Measurements from ENCODE around the gene CREG2. TPM values are rescaled to one million over a fixed set of nuclear protein-coding genes. Genes with fewer than 3 reads are reported as not detected.

Gene CREG2
- total and polyA plus RNA-seq, 10 donors: 0.17 TPM; not detected in 9

DNA sequence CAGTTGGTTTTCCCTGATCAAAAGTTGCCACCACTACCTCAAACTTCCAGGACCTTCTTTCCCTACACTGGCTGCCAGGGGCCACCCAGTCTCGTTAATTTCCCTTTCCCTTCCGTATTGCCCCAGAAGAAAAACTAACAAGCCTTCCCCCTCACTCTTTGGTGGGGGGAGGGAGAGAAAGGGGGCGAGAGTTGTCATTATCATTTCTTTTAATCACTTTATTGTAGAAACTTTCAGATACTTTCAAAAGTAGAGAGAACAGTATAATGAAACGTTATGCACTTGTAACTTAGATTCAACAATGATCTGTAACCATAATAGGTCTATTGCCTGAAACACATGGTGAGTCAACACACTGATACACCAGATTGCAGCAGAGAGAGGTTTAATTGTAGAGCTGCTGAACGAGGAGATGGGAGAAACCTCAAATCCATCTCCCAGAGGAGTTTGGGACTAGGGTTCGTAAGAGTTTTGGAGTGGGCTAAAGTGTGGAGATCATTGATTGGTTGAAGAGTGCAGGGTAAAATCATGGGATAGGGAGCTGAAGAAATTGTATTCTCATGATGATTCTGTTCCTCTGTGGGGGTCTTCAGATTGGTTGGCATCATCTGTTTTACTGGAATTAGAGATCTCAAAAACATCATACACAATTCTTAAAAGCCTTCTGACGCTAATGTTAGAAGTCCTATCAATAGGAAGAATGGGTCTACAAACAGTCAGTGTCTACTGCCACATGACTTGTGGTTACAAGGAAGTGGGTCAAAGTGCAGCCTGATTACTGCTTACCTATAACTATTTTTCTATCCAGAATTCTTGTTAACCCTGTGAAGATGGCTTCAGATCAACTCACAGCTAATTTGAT lies 76.2 kb downstream of the CREG2 start:
- no peaks in the 10 kb centered on the region for H3K9me3 ChIP-seq
- 65 to 81% (median 77%) methylated on average over 7 of the region's 7 CpGs for WGBS, 5 donors
- peaks cover 0 to 3% (median 0%) of the 10 kb centered on the region in 6 donors for H3K36me3 ChIP-seq
- peak overlapping the region; percentile 3 to 100 (median 98) for H3K27ac ChIP-seq
- intact Hi-C loops (cut with DNase I; ENCODE audit: low total_unique reads): no loop called here
- H3K27me3 ChIP-seq (replicated peaks in 1 of 7): no peaks in the 10 kb centered on the region
- peaks cover 11 to 61% (median 41%) of the 10 kb centered on the region in 6 donors for H3K4me1 ChIP-seq
- peak overlapping the region in 1 of 8 donors; percentile 87 for H3K4me3 ChIP-seq
- no peak for DNase-seq
- TF ChIP-seq, protein P1, sequence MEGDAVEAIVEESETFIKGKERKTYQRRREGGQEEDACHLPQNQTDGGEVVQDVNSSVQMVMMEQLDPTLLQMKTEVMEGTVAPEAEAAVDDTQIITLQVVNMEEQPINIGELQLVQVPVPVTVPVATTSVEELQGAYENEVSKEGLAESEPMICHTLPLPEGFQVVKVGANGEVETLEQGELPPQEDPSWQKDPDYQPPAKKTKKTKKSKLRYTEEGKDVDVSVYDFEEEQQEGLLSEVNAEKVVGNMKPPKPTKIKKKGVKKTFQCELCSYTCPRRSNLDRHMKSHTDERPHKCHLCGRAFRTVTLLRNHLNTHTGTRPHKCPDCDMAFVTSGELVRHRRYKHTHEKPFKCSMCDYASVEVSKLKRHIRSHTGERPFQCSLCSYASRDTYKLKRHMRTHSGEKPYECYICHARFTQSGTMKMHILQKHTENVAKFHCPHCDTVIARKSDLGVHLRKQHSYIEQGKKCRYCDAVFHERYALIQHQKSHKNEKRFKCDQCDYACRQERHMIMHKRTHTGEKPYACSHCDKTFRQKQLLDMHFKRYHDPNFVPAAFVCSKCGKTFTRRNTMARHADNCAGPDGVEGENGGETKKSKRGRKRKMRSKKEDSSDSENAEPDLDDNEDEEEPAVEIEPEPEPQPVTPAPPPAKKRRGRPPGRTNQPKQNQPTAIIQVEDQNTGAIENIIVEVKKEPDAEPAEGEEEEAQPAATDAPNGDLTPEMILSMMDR (IDR thresholded peaks at IDR 0.05 in 8 of 11, conservative IDR thresholded peaks at IDR 0.05 in 3 of 11): no peak
- no peak for TF ChIP-seq POLR2A (IDR thresholded peaks at IDR 0.05)
- TF ChIP-seq POLR2AphosphoS5 (IDR thresholded peaks at IDR 0.05): no peak

DNA sequence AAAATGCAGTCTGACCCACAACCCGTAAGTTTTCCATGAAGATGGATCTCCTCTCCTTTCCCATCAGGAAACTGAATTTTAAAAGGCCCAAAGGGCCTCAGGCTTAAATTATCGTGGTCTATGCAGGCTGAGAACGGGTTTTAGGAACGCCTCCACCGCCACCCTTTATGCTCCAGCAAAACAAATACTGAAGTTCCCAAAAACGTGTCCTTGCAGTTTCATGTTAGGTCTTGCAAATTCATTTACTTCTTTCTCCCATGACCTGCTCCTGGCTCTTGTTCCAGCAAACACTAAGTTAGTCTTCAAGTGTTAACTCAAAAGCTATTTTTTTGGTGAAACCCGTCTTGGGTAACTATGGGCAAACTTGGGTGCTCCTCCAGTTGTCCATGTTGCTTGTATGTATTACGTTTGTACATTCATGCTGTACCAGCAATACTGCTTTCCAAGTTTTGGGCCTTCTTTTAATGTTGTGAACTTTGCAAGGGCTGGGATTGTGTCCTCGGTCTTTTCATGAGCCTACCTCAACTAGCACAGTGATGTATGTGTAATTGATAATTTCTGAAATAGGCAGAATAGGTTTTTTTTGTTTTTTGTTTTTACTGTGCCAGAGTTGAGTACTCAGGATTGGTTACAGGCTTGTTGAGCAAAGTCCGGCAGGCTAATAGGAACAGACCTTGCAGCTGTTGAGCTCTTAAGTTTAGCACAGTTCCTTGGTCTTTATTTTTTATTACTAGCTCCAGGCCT lies 77.0 kb downstream of the CREG2 start:
- intact Hi-C loops (cut with DNase I; ENCODE audit: low total_unique reads): no loop called here
- Histone ChIP-seq H3K36me3 (peaks cover 0 to 11% (median 0%) of the 10 kb centered on the region in 6 donors), H3K27me3 (replicated peaks in 1 of 7) (no peaks in the 10 kb centered on the region), H3K27ac (peak overlapping the region; percentile 3 to 100 (median 98)), H3K4me1 (peaks cover 17 to 69% (median 49%) of the 10 kb centered on the region in 6 donors), H3K9me3 (no peaks in the 10 kb centered on the region), H3K4me3 (peak overlapping the region in 1 of 8 donors; percentile 87)
- 67 to 84% (median 81%) methylated on average over 10 of the region's 10 CpGs for WGBS, 5 donors
- TF ChIP-seq POLR2AphosphoS5 (IDR thresholded peaks at IDR 0.05) (no peak), POLR2A (IDR thresholded peaks at IDR 0.05) (no peak)
- TF ChIP-seq, protein P1 (IDR thresholded peaks at IDR 0.05 in 8 of 11, conservative IDR thresholded peaks at IDR 0.05 in 3 of 11): no peak
- no peak for DNase-seq

DNA sequence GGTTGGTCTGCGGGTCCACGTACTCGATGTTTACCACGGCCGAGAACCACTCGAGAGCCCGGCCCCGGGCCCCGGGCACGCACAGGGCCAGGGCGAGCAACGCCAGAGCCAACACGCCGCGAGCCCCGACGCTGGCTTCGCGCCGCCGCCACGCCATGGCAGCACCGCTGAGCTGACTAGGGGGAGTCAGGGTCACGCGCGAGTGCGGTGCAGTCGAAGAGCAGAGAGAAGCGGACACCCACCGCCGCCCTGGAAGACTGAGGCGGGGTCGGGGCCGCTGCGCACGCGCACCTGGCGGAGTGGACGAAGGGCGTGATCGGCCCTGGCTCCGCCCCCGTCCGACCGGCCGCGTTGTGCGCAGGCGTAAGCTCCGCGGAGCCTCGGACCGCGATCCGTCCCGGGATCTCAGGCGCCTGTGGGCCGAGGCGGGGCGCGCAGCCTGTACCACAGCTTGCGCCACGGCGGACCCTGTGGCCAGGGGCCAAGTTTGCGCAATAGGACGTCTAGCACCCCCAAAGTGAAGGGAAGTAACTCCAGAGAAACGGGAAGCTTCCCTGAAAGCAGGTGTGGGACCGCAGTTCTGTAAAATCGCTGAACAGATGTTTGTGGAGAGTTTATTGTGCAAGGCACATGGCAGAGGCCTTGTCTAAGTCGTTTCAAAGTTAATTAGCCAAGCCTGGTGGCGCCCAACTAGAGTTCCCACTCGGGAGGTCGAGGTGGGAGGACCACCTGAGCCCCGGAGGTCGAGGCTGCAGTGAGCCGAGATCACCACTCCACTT lies 78.7 kb downstream of the CREG2 start, which contains the start of gene RNF149:
Gene RNF149, minus strand, starts transcription at position 270 of the 779 bp plus-strand sequence. Its CDS starts 113 bp downstream, at position 157.
- H3K36me3 ChIP-seq: peaks cover 0 to 27% (median 3%) of the 10 kb centered on the region in 6 donors
- peaks cover 23 to 85% (median 65%) of the 10 kb centered on the region in 6 donors for H3K4me1 ChIP-seq
- no peaks in the 10 kb centered on the region for H3K9me3 ChIP-seq
- peak; percentile 99 for DNase-seq
- WGBS, 5 donors: 1 to 3% (median 1%) methylated on average over 36 to 76 of the region's 76 CpGs
- H3K27me3 ChIP-seq (replicated peaks in 1 of 7): no peaks in the 10 kb centered on the region
- intact Hi-C loops (cut with DNase I; ENCODE audit: low total_unique reads): loop anchor here (10.0 kb wide), 1 partner anchor 54 kb away; the partner anchor contains the start of gene CNOT11
- H3K4me3 ChIP-seq: peak within 1 kb of the TSS; percentile 69 to 87 (median 78)
- TF ChIP-seq, protein P1 (IDR thresholded peaks at IDR 0.05 in 8 of 11, conservative IDR thresholded peaks at IDR 0.05 in 3 of 11): peak in 8 of 11 experiments; percentile 3 to 76 (median 46)
- TF ChIP-seq POLR2AphosphoS5 (IDR thresholded peaks at IDR 0.05): peak; percentile 99 to 100 (median 100)
- peak; percentile 68 to 95 (median 77) for TF ChIP-seq POLR2A (IDR thresholded peaks at IDR 0.05)
- H3K27ac ChIP-seq: peak within 1 kb of the TSS; percentile 96 to 100 (median 98)

All from spleen (tissue), 11 donors.